Measurements from ENCODE around the gene RPS6KC1. TPM values are rescaled to one million over a fixed set of nuclear protein-coding genes. Genes with fewer than 3 reads are reported as not detected.

The RPS6KC1 gene
- total and polyA plus RNA-seq, 9 of the 15 experiments (the other 6 are each of a cell fraction or from before 2014, with no cell fraction given), result 4.3 to 34.6 (median 20.9) TPM

GRCh38 chr1:213136190-213136917, 85.3 kb downstream of the RPS6KC1 start (continued):
- TF ChIP-seq TEAD4 (IDR thresholded peaks at IDR 0.05; ENCODE audit: low read length) (peak; percentile 20; the same call in 1 of the 2 replicates), TEAD4 (CRISPR knock-in tag; IDR thresholded peaks at IDR 0.05; ENCODE audit: borderline replicate concordance) (no peak), SPI1 (IDR thresholded peaks at IDR 0.05; ENCODE audit: borderline replicate concordance, low read depth, low read length) (peak; percentile 73; the same call in 1 of the 2 replicates), ZEB2 (IDR thresholded peaks at IDR 0.05) (no peak)

GRCh38 chr1:213138391-213138790, 87.3 kb downstream of the RPS6KC1 start:
- ATAC-seq (peak; percentile 10; the same call in 1 of the 3 replicates), FAIRE-seq (peak; percentile 46), DNase-seq (ENCODE audit: extremely low read depth in 1 of 4, low spot score in 3 of 4) (no peak)
- no TSS peak for BruUV-seq (replicated peaks)
- H3K9me1 ChIP-seq (ENCODE audit: control insufficient read depth, insufficient read depth, low read length), result no peaks in the 10 kb centered on the region
- intact Hi-C loops (cut with micrococcal nuclease), result no loop called here
- no peak overlapping the region for H3K9ac ChIP-seq (ENCODE audit: insufficient read depth in 1 of 2, low read depth in 2 of 2, low read length in 2 of 2)
- peak overlapping the region; percentile 55; the same call in 1 of the 3 replicates for H3K27ac ChIP-seq (ENCODE audit: extremely low read depth, low read depth, low read length)
- H3K27me3 ChIP-seq (ENCODE audit: control insufficient read depth in 2 of 2, insufficient read depth in 2 of 2, low read length in 2 of 2), result no peaks in the 10 kb centered on the region
- peak overlapping the region; percentile 23; the same call in 1 of the 2 replicates for H2AFZ ChIP-seq (ENCODE audit: low read depth, low read length)
- H3K4me3 ChIP-seq, result no peak overlapping the region
- peaks cover 59% of the 10 kb centered on the region for H3K79me2 ChIP-seq (ENCODE audit: control insufficient read depth, insufficient read depth, low read length)
- peaks cover 4% of the 10 kb centered on the region for H3K9me3 ChIP-seq (replicated peaks; ENCODE audit: control insufficient read depth, insufficient read depth, low read depth, low read length)
- H3K4me2 ChIP-seq (ENCODE audit: insufficient read depth, low read length), result no peak overlapping the region
- H3K4me1 ChIP-seq (replicated peaks in 1 of 2; ENCODE audit: control insufficient read depth in 2 of 2, insufficient read depth in 2 of 2, low read length in 2 of 2), result peaks cover 0 to 15% of the 10 kb centered on the region in 2 experiments; a peak in 2 of 5 replicates
- in situ Hi-C loops (cut with MboI), result no loop called here
- 0 out of 3 replicates have a peak, but pooled peaks cover 2% of the 10 kb centered on the region for H3K36me3 ChIP-seq (ENCODE audit: control insufficient read depth, insufficient read depth, low read length)
- 67% methylated on average over 4 of the region's 4 CpGs for WGBS (ENCODE audit: insufficient coverage, low coverage, missing lambda C conversion rate)
- ChIA-PET POLR2A (interaction anchor here (0.9 kb wide), 1 partner anchor 10 kb away, joined by 3 read pairs; no protein-coding TSS in a partner anchor), CTCF (ENCODE audit: low intra/inter-chr PET ratio) (no interaction called here)
- no peaks in the 10 kb centered on the region for H4K20me1 ChIP-seq (replicated peaks; ENCODE audit: control insufficient read depth, insufficient read depth, low read length)
- TF ChIP-seq ASH1L (IDR thresholded peaks at IDR 0.05; ENCODE audit: borderline replicate concordance, low read depth, partially characterized antibody) (no peak), ZBTB33 (CRISPR knock-in tag; IDR thresholded peaks at IDR 0.05) (no peak)
- TF ChIP-seq, protein P1, sequence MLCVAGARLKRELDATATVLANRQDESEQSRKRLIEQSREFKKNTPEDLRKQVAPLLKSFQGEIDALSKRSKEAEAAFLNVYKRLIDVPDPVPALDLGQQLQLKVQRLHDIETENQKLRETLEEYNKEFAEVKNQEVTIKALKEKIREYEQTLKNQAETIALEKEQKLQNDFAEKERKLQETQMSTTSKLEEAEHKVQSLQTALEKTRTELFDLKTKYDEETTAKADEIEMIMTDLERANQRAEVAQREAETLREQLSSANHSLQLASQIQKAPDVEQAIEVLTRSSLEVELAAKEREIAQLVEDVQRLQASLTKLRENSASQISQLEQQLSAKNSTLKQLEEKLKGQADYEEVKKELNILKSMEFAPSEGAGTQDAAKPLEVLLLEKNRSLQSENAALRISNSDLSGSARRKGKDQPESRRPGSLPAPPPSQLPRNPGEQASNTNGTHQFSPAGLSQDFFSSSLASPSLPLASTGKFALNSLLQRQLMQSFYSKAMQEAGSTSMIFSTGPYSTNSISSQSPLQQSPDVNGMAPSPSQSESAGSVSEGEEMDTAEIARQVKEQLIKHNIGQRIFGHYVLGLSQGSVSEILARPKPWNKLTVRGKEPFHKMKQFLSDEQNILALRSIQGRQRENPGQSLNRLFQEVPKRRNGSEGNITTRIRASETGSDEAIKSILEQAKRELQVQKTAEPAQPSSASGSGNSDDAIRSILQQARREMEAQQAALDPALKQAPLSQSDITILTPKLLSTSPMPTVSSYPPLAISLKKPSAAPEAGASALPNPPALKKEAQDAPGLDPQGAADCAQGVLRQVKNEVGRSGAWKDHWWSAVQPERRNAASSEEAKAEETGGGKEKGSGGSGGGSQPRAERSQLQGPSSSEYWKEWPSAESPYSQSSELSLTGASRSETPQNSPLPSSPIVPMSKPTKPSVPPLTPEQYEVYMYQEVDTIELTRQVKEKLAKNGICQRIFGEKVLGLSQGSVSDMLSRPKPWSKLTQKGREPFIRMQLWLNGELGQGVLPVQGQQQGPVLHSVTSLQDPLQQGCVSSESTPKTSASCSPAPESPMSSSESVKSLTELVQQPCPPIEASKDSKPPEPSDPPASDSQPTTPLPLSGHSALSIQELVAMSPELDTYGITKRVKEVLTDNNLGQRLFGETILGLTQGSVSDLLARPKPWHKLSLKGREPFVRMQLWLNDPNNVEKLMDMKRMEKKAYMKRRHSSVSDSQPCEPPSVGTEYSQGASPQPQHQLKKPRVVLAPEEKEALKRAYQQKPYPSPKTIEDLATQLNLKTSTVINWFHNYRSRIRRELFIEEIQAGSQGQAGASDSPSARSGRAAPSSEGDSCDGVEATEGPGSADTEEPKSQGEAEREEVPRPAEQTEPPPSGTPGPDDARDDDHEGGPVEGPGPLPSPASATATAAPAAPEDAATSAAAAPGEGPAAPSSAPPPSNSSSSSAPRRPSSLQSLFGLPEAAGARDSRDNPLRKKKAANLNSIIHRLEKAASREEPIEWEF (CRISPR knock-in tag; IDR thresholded peaks at IDR 0.05), result 0 out of 2 replicates have a peak, but pooled peaks have one; percentile 65

All from K562 (cell line).